ENCODE measurements around the gene MYCBP.
A peak's percentile ranks its signal among the peaks of the same experiment; 100 is the strongest.
"Not testable (repeated sequence)": the region's sequence is repeated elsewhere in the genome, so short reads cannot be mapped to it uniquely, and the experiment has no call there.

Gene MYCBP, protein sequence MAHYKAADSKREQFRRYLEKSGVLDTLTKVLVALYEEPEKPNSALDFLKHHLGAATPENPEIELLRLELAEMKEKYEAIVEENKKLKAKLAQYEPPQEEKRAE

GRCh38 chr1:38873027-38873969 lies at the start of gene MYCBP:
MYCBP (minus strand) TSS chr1:38873348; CDS start chr1:38873305, 43 bp downstream.
- peak; percentile 94 for DNase-seq

- no peak for DNase-seq
Measured at GRCh38 chr1:38919130-38919529, 46.0 kb upstream of the MYCBP start.

DNA sequence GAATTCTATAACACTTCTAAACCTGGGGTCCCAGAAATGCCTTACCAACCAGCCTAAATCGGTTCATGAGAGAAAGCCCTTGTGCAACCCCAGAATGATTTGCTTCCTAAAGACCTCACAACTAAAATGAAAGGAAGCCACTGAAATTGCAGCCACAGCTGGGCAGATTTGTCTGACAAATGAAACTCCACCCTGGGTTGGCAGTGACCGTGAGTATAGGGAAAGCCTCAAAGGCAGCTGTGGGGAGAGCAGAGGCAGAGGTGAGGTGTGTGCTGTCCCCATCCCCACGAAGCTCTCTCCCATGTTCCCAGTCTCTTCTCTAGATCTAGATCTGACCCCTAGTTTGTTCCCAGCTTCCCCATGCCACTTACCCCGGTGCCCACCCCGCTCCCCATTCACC lies 45.4 kb upstream of the MYCBP start:
- no peak for DNase-seq

DNA sequence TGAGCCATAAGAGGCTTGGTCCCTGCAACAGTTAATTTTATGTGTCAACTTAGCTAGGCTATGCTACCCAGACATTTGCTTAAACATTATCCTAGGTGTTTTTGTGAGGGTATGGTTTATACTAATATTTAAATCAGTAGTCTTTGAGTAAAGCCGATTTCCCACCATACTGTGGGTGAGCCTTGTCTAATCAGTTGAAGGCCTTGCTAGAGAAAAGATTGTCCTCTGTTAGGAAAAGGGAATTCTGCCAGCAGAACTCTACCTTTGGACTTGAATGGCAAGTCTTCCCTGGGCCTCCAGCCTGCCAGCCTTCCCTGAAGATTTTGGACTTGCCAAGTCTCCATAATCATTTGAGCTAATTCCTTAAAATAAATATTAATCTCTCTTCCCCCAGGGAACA lies 44.6 kb upstream of the MYCBP start:
- no peak for DNase-seq

DNA sequence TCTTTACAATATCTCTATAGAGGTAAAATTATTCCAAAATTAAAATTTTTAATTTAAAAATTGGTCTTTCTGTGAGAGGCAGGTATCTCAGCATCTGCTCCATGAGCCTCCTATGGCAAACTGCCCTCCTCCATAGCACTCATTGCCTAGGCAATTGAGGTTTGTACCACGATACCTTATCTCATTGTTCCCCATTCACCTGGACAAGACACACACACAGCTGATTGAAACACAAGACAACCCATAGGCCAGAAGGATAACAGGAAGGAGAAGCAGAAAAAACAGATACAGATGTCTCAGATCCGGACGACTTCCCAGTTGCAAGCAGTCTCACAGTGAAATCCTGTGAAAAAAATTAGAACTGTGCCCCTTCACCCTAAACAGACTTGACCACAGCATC lies 44.2 kb upstream of the MYCBP start:
- no peak for DNase-seq

DNA sequence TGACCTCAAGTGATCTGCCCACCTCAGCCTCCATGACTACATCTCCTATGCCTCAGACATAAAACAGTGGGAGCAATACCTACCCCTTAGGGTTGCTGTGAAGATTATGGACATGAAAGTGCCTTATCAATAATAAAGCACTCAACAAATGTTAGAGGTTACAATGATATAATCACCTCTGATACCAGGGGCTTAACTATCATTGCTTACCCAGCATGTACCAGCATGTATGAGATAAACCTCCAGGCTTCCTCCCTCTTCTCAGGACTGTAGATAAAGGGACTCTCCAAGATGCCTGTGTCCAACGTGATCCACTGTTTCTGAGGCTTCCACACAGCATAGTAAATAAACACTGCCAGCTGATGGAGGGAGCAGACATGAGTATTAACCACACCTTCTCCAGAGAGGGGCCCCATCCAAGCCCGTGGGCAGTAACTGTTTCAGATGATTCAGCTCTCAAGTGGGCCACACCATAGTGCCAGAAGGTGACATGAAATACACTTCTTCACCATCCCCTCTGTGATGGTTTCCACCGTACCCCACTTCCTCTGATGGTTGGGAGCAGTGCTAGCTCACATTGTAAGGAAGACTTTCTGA lies 42.3 kb upstream of the MYCBP start:
- no peak for DNase-seq

GRCh38 chr1:38914908-38915307 lies 41.8 kb upstream of the MYCBP start:
- not testable (repeated sequence) for DNase-seq

DNA sequence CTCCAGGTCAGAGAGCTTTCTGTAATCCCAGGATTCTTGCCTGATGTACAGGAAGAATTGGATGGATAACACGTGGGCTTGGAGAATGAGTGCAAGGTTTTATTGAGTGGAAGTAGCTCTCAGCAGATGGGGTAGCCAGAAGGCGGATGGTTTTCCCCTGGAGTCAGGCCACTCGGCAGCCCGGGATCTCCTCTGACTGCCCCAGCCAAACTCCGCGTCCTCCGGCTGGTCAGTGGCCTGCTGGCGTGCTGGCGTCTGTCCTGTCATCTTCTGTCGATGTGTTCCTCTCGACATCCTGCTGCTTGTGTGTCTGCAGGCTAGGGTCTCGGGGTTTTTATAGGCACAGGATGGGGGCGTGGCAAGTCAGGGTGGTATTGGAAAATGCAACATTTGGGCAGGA lies 35.7 kb upstream of the MYCBP start:
- no peak for DNase-seq

DNA sequence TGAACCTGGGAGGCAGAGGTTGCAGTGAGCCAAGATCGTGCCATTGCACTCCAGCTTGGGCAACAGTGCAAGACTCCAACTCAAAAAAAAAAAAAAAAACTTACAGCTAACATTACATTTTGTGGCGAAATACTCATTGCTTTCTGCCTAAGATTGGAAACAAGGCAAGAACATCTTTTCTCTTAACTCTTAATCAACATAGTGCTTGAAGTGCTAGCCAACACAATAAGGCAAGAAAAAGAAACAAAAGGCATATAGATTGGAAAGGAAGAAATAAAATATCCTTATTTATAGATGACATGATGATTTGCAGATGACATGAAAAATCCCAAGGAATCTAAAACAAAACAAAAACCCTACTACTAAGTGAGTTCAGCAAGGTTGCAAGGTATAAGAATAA lies 32.8 kb upstream of the MYCBP start:
- no peak for DNase-seq

- DNase-seq = no peak
Measured at GRCh38 chr1:38899560-38899959, 26.4 kb upstream of the MYCBP start.

DNA sequence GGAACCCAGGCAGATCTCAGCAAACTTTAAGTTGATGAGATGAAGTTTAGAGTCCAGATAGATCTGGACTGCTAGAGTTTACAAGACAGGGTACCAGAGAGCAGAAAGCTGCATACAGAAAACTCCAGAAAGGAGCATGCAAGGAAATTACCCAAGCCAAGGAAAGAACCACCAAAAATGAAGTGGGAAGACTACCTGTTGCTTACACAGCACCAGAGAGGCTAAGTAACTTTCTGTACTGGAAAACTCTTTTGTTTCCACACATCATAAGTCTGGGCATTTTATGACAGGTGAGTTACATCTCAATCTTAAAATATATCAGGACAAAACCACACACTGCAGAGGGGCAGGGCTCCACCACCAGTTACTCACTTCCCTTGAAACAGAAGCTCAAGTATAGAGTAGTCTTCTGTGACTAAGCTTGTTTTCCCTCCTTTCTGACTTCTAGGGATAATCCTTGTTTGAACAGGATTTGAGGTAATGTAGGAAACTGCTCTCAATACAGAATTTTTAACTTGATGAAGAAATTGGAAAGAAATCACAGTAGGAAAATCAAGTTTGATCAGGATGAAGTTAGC lies 25.6 kb upstream of the MYCBP start:
- DNase-seq = no peak

DNA sequence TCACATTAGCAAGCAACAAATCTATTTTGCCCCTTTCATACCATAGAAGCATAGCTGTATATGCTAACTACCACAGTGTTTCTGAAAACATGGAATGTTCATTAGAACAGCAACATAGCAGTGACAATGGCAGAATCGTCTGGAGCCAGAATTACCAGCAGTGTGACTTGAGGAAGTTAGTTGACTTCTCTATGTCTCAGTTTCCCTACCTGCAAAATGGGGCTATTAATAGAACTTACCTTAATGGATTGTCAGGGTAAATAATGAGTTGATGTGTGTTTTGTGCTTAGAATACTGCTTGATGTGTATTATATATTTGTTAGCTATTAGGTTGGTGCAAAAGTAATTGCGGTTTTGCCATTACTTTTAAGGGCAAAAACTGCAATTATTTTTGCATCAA lies 23.0 kb upstream of the MYCBP start:
- no peak for DNase-seq

DNA sequence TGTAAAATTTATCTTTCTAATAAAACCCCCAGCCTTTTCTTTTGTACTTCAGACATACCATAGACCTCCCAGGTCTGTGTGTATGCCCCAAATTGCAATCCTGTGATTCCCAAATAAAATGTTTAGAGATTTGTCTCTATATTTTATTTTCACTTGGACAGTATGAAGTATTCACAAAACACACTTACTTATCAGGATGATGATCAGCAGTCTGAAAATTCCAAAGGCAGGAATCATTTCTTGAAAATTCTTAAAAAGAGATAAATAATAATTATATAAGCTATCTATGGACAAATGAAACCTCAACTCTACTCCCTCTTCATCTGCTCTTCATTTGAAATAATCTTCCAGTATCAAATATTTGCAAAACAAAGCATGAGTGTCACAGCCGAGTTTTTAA lies 19.8 kb upstream of the MYCBP start:
- no peak for DNase-seq

- no peak for DNase-seq
Measured at GRCh38 chr1:38891753-38892152, 18.6 kb upstream of the MYCBP start.

GRCh38 chr1:38889589-38889988 lies 16.4 kb upstream of the MYCBP start:
- DNase-seq = no peak

- no peak for DNase-seq
Measured at GRCh38 chr1:38888423-38889333, 15.5 kb upstream of the MYCBP start.

- no peak for DNase-seq
Measured at GRCh38 chr1:38885092-38885491, 11.9 kb upstream of the MYCBP start.

DNA sequence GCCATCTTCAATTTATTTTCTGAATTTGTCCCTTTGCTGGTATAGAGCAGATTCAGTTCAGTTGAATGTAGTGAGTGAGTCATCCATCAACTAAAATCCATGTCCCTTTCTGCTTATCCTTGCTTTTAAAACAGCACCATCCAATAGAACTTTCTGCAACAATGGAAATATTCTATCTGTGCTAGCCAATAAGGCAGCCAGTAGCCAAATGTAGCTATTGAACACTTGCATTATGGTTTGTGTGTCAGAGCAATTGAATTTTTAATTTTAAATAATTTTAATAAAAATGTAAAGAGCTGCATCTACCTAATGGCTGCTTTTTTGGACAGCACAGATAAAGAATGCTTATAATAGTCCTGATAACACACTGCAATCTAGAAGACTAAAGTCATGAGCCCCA lies 8.3 kb upstream of the MYCBP start, which contains the start of gene GJA9:
TSS of gene GJA9 (minus strand) at position 101 of the 400 bp plus-strand sequence. CDS start 5,489 bp downstream, outside the sequence.
- DNase-seq = no peak

GRCh38 chr1:38875811-38876210 lies 2.7 kb upstream of the MYCBP start:
- no peak for DNase-seq

GRCh38 chr1:38872401-38873026 lies 634 bp downstream of the MYCBP start:
- DNase-seq = no peak

DNA sequence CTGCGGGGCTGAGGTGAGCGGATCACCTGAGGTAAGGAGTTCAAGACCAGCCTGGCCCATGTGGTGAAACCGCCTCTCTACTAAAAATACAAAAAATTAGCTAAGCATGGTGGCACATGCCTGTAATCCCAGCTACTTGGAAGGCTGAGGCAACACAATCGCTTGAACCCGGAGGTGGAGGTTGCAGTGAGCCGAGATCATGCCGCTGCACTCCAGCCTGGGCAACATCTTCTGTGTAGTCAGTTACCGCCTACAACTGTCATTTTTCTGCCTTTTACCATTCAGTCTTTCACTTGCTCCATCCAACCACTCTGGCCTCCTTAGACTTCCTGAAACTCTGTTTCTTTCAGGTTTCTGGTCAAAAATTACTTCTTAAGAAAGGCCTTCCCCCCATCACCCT lies 2.2 kb downstream of the MYCBP start:
- no peak for DNase-seq

DNA sequence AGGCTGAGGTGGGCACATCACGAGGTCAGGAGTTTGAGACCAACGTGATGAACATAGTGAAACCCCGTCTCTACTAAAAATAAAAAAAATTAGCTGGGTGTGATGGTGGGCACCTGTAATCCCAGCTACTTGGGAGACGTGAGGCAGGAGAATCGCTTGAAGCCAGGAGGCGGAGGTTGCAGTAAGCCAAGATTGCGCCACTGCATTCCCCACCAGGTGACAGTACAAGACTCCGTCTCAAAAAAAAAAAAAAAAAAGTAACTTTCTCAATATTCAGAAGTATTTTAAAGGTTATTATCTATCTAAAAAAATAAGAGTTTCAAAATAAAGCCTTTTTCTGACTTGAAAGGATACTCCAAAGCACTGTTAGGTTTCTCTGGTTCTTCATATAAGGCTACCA lies 5.9 kb downstream of the MYCBP start:
- no peak for DNase-seq
